ENCODE measurements around the gene CACNA1H.

DNA sequence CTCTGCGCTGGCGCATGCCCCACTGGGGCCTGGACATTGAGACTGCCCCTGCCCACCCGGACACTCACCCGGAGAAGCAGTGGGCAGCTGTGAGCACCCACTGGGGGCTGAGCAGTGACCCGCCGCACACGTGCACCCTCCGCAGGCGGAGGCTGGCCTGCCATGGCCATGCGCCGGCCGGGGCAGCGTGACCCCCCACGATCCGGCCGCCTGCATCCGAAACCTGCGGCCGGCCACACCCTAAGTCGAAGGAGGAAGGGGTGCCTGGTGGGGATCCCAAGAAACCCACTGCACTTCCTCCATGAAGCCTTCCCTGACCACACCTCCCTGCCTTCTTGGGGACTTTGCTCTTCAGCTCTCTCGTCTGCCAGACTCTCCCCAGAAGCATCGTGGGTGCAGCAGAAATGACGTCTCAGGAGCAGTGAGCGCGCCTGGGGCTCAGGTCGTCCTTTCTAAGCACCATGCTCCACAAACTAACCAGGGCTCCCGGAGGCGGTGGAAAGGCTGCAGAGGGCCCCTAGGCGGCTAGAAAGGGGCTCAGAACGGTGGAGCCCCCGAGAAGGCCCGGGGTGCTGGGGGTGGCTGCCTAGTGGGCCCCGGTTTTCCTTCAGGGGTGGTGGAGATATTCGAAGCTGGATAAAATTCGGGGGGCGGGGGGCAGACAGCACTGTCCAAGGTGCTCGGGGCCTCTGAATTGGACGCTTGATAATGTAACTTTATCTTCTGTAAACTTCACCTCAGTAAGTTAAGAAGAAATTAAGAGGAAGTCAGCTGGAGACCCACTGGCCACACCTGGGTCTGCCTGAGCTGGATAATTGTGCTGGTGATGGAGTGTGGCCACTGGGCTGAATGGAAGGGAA, 70.7 kb downstream of the CACNA1H start:
- TF ChIP-seq, protein P1, sequence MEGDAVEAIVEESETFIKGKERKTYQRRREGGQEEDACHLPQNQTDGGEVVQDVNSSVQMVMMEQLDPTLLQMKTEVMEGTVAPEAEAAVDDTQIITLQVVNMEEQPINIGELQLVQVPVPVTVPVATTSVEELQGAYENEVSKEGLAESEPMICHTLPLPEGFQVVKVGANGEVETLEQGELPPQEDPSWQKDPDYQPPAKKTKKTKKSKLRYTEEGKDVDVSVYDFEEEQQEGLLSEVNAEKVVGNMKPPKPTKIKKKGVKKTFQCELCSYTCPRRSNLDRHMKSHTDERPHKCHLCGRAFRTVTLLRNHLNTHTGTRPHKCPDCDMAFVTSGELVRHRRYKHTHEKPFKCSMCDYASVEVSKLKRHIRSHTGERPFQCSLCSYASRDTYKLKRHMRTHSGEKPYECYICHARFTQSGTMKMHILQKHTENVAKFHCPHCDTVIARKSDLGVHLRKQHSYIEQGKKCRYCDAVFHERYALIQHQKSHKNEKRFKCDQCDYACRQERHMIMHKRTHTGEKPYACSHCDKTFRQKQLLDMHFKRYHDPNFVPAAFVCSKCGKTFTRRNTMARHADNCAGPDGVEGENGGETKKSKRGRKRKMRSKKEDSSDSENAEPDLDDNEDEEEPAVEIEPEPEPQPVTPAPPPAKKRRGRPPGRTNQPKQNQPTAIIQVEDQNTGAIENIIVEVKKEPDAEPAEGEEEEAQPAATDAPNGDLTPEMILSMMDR (conservative IDR thresholded peaks at IDR 0.05; ENCODE audit: low read depth, low read length): no peak
- TF ChIP-seq EZH2 (IDR thresholded peaks at IDR 0.05; ENCODE audit: borderline replicate concordance, low read depth, low read length, poor library complexity, severe bottlenecking): no peak

Data from A673 (cell line).